Peyer's patch (tissue), 4 donors: ENCODE results near the gene TUBB2A.

Experiments
- POLR2A ChIP-seq, 2 donors: fragments of 450-650 bp; IDR thresholded peaks; one replicate each; pipeline ENCODE4 v1.5.1; 2017; ENCODE audit warnings: antibody characterized with exemption in 2 of 2, mild to moderate bottlenecking in 2 of 2, moderate library complexity in 2 of 2
- TF ChIP-seq, protein P1 (sequence below), 6 experiments: fragments of 450-650 bp in 4 of 6; fragments of 200-600 bp in 2 of 6; sonication (generic) in 1 of 6; IDR thresholded peaks; one replicate each; pipeline ENCODE4 v1.5.1; 2017 to 2019; ENCODE audit warnings: antibody characterized with exemption in 6 of 6, mild to moderate bottlenecking in 3 of 6, moderate library complexity in 1 of 6

DNA sequence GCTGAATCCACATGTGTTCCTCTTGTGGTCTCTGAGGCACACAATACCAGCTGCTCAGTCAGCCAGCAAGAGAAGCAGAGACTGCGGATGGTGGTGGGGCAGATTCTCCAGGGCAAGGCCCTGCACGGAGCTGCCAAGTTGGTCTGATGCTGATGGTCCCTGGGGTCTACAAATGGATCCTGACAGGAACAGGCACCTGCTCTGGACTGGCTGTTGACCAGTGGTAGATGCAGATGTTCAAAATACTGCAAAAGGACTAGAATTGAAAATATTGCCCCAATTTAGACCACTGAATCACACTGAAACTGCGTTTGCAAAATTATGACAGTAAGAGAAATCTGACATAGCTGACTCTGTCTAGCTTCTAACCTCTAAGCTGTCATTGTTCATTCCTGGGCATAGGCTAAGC lies 29.6 kb upstream of the TUBB2A start:
- TF ChIP-seq, protein P1, sequence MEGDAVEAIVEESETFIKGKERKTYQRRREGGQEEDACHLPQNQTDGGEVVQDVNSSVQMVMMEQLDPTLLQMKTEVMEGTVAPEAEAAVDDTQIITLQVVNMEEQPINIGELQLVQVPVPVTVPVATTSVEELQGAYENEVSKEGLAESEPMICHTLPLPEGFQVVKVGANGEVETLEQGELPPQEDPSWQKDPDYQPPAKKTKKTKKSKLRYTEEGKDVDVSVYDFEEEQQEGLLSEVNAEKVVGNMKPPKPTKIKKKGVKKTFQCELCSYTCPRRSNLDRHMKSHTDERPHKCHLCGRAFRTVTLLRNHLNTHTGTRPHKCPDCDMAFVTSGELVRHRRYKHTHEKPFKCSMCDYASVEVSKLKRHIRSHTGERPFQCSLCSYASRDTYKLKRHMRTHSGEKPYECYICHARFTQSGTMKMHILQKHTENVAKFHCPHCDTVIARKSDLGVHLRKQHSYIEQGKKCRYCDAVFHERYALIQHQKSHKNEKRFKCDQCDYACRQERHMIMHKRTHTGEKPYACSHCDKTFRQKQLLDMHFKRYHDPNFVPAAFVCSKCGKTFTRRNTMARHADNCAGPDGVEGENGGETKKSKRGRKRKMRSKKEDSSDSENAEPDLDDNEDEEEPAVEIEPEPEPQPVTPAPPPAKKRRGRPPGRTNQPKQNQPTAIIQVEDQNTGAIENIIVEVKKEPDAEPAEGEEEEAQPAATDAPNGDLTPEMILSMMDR (IDR thresholded peaks at IDR 0.05) = no peak
- no peak for TF ChIP-seq POLR2A (IDR thresholded peaks at IDR 0.05)
